NCI-H2171 treated with DMSO at 0.1 percent for 48 hours (cell line): Measurements from ENCODE around the gene ADCYAP1R1.
A peak's percentile ranks its signal among the peaks of the same experiment; 100 is the strongest.

Experiments used
- DNase-seq: peaks from one replicate; lab custom pipeline; 2025; lab: John Stamatoyannopoulos, UW

Gene ADCYAP1R1

DNA sequence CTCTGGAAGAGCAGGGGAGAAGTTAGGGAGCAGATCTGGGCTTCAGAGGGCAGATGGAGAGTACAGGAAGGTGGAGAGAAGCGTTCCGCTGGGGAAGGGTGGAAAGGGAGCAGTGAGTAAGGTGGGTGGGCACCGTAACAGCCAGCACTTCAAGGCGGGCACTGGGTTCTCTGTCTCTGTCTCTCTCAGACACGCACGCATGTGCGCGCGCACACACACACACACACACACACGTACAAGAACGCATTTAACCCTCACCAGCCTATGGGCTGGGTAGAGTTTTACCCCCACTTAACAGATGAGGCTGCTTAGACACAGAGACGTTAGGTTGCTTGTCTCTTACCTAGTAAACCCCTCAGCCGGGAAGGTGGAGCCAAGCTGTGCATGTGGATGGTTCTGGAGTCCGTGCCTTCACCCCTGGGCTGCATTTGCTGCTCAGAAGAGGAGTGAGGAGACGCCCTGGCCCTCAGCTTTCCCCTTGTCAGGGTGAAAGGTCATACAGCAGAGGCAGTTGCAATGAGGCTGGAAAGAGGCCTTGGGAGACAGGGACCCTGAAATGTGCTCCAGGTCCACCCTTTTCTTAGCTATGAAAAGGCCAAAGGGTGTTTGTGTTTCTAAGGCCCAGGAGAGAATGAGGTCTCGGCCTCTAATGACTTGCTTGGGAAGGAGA lies 16.0 kb downstream of the ADCYAP1R1 start:
- DNase-seq: no peak

GRCh38 chr7:31069860-31070555 lies 17.9 kb downstream of the ADCYAP1R1 start:
- no peak for DNase-seq

DNA sequence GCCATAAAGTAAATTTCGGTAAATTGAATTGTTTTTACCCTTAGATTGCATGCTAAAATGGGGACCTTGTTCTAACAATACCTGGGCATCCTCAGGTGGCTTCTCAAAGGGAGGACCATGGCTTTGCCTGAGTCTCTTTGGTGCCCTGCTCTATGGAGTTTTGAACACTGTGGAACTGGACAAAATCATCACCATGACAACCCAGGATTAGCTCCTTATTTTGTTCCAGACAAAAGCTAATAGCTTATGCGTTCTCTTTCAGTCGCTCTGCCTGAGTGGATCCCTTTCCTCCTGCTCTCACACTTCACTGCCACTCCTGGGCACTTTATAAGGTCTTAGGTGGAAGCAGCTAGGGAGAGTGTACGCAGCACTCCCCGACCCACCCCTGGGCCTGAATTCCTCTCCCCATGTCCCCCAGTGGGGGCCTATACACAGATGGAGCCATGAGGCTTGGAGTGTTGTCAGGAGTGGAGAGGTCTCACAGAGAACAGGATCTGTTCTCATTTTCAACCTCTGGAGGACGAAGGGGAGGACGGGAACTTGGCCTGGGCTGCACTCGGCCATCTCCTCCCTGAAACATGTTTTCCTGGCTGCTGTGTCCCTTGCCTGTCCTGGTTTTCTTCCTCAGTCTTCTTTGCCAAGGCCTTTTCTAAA lies 19.0 kb downstream of the ADCYAP1R1 start:
- DNase-seq: no peak

- no peak for DNase-seq
These were observed 19.5 kb downstream of the ADCYAP1R1 start for GRCh38 chr7:31071645-31072029.

DNA sequence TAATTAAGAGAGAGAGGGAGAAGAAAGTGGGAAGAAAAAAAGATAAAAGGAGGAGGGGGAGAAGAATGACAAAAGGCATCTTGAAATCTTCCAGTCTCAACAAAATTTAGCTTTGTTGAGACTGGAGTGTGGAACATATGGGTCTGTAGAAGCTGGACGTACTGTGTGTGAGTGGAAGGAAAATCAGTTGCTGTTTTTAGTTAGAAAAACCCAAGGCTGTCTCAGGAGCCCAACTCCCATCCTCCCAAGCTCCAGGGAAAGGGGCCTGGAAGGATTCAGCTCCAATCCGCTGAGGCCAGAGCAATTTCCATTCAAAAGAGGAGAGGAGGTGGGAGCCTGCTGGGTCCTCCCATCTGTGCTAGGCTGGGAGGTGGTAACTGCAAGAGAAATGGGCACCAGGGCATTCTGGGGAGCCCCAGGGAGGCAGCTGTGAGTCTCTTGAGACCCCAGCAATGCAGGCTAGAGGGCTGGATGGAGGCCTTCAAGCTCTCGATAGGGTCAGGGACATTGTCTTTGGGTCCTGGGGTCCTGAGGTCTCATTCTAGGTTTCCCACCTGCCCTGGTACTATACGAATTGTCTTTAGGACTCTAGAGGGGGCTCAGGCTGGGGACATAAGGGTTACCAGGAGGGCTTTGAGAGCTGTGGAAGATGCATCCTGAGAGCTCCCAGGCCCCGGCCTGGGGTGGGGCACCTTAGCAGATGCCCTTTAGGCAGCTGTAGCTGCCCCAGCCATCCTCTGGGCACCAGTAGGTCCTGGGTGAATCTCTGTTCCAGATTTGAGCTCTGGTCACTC lies 21.4 kb downstream of the ADCYAP1R1 start:
- DNase-seq: no peak

- DNase-seq: no peak
These were observed 21.9 kb downstream of the ADCYAP1R1 start for GRCh38 chr7:31074120-31074383.

DNA sequence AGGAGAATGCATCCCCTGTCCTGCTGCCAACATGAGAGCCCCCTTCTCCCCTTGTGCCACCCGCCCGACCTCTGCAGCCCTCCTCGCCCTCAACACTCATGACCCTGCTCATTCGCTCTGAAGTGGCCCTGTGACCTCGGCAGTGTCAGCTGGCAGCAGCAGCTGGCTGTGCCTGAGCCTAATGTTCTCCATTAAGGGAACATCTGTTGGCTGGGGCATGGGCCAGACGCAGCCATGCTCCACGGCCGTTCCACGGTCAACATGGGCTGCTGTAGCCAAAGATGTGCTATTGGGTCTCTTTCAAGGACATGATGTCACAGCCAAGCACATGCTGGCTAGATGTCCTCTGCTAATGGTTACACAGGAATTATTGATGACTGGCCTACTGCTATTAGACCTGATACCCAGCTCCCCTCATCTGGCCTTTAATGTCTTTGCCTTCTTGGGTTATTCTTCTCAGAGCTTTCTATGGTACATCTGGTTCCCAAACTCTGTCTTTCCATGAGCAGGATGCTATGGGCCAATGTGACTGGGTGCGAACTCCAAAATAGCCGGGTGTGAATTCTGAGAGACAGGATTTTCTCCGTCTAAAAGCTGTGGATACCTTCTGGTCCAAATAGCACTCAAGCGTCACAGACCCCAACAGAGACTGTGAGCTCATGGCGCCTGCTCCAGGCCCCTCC lies 22.4 kb downstream of the ADCYAP1R1 start:
- DNase-seq: peak; percentile 38

DNA sequence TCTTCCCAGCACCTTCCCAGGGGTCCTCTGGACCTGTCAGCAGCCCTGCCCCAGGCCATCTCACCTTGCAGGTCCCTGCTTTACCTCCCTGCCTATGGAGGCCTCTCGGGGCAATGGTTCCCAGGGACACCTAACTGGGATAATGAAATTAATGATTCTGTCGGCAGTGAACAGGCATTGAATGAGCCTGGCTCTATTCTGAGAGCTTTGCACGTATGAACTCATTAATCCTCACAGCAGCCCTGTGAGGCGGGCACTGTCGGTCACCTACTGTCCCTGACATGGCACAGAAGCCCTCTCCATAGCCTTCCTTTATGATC lies 22.9 kb downstream of the ADCYAP1R1 start:
- no peak for DNase-seq

- DNase-seq: no peak
These were observed 23.9 kb downstream of the ADCYAP1R1 start for GRCh38 chr7:31076051-31076450.

GRCh38 chr7:31076641-31077310 lies 24.7 kb downstream of the ADCYAP1R1 start:
- DNase-seq: no peak

DNA sequence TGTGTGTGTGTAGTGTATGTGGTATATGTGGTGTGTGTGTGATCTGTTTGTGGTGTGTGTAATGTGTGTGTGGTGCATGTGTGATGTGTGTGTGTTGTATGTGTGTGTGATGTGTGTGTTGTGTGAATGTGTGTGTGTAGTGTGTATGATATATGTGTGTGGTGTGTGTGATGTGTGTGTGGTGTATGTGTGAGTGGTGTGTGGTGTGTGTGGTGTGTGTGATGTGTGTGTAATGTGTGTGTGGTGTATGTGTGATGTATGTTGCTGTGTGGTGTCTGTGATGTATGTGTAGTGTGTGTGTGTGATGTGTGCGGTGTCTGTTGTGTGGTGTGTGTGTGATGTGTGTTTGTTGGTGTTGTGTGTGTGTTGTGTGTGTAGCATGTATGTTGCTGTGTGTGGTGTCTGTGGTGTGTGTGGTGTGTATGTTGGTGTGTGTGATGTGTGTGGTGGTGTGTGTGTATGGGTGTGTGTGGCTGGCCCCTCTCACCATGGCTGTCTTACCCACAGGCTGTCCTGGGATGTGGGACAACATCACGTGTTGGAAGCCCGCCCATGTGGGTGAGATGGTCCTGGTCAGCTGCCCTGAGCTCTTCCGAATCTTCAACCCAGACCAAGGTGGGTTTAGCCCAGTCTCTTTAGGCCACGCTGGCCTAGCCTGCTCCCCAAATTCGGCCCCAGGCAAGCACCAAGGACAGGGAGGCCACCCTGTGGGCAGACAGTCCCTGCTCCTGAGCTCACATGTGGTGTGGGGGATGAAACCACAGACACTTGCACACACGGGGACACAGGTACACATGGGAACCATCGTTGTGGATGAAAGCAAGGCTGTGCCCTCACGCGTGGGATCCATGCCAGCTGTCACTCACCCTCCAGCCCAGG lies 25.6 kb downstream of the ADCYAP1R1 start:
- no peak for DNase-seq

- DNase-seq: no peak
These were observed 26.4 kb downstream of the ADCYAP1R1 start for GRCh38 chr7:31078363-31078990.

DNA sequence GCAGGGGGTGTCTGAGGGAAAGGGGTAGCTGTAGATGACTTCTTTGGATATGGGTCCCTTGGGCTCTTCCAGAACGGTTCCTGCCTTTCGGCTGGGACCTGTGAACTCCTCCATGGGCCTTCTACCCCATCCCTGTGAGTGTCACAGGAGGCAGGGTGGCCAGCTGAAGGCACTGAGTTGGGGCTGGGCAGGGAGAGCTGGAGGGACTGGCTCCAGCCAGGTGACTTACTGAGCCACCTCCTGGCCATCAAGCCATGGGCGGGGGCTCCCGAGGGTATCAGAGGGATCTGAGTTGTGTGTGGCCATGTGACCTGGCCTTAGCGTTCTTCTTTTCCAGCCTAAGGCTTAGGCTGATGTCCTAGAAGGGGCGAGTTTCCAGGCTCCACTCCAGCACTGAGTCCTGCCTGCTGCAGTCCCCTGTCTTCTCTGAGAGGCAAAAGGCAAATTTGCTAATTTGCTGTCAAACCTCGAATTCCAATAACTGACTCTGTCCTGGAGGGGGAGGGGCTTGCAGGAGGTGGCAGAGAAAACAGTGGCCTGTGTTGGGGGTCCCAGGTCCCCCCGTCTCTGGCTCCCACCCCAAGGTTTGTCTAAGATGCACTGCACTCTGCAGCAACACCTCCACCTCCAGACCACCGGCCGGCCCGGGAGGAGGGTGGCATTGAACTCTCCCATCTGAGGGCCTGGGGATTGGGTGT lies 27.2 kb downstream of the ADCYAP1R1 start:
- no peak for DNase-seq

- DNase-seq: no peak
These were observed 27.9 kb downstream of the ADCYAP1R1 start for GRCh38 chr7:31079824-31080511.

- DNase-seq: no peak
These were observed 28.7 kb downstream of the ADCYAP1R1 start for GRCh38 chr7:31080763-31081162.

DNA sequence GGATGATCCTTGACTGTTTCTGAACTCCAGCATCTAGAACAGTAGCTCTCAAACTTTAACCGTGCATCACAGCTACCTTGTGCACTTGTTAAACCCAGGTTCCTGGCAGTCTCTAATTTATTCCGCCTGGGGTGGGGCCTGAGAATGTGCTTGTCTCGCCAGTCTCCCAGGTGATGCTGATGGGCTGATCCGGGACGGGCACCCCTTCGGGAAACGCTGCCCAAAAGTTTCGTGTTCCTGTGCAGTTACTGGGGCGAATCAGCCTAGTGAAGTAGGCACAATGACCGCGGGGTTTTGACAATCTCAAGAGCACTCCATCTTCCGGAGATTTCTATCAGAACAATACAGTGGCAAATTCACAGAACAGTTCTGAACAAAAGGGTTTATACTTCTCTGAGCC lies 29.9 kb downstream of the ADCYAP1R1 start:
- DNase-seq: no peak

DNA sequence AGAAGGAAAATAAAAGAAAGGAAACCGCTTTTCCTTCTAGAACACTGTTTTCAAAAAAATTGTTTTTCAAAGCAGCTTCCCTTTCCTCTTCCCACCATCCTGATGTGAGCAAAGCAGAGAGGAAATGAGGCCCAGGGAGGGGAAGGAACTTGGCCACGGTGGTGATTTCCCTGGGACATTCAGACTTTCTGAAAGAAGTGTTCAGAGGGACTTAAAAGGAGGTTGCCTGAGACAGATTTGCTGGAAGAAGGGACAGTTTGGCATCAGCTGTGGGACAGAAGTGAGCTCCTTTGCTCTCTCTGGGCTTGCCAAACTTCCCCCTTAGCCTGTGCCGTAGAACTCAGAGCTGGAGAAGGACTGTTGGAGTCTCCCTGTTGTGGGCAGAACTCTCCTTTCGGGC lies 30.3 kb downstream of the ADCYAP1R1 start:
- no peak for DNase-seq

DNA sequence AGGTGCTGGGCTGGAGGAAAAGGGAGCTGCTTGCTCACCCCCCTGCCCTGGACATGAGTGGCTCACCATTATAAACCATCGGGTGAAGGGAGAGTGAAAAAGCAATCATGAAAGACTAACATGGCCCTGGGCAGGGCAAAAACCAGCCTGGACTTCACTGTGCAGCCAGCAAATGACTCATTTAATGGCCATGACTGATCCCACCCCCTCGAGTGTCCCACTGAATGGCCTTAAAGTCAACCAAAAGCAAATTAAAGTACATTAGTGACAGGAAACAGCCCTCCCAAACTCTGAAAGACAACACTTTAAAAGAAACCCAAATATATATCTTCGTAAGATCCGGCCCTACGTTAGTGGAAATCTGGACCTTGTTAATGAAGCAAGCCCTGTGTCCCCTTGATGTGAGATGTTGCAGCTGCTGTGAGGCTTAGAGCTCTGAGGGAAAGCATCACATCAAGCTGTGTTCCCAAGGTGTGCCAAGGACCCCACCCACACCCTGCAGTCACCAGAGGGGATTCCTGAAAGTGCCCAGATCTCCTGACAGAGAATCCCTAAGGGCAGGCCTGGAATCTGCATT lies 31.2 kb downstream of the ADCYAP1R1 start:
- no peak for DNase-seq

GRCh38 chr7:31084226-31084625 lies 32.1 kb downstream of the ADCYAP1R1 start:
- DNase-seq: no peak
